Ascending aorta (tissue), 2 donors: Measurements from ENCODE around the gene MAPK12. TPM values are rescaled to one million over a fixed set of nuclear protein-coding genes. Genes with fewer than 3 reads are reported as not detected.

ENCODE experiments used
- DNase-seq, 2 donors: peaks; one replicate each; pipeline ENCODE4 v3.0.0-alpha.2; 2019; ENCODE audit warnings: low spot score in 2 of 2
- H3K27ac ChIP-seq, 2 donors: fragments of 200-600 bp; sonication (generic); one replicate each; pipeline ENCODE4 v1.5.1; 2016 to 2017; ENCODE audit warnings: mild to moderate bottlenecking in 1 of 2
- H3K27me3 ChIP-seq: fragments of 200-600 bp; sonication (generic); one replicate; pipeline ENCODE4 v1.5.1; 2017
- H3K36me3 ChIP-seq, 2 donors: fragments of 200-600 bp; sonication (generic); one replicate each; pipeline ENCODE4 v1.5.1; 2016
- H3K4me1 ChIP-seq, 2 donors: fragments of 200-600 bp; sonication (generic); one replicate each; pipeline ENCODE4 v1.5.1; 2016 to 2017; ENCODE audit warnings: mild to moderate bottlenecking in 1 of 2
- H3K4me3 ChIP-seq, 2 donors: fragments of 200-600 bp; sonication (generic); one replicate each; pipeline ENCODE4 v1.5.1; 2016 to 2017; ENCODE audit warnings: mild to moderate bottlenecking in 1 of 2
- H3K9me3 ChIP-seq, 2 donors: fragments of 200-600 bp; sonication (generic); one replicate each; pipeline ENCODE4 v1.5.1; 2016
- CTCF ChIP-seq, 3 experiments: fragments of 200-600 bp in 2 of 3; fragments of 450-650 bp in 1 of 3; sonication (generic) in 2 of 3; IDR thresholded peaks; one replicate each; pipeline ENCODE4 v1.5.1; 2016 to 2019; ENCODE audit warnings: antibody characterized with exemption in 3 of 3, mild to moderate bottlenecking in 1 of 3, moderate library complexity in 1 of 3
- intact Hi-C: fragments of 100-400 bp; cut with DNase I; formaldehyde crosslinking; loops from one replicate; pipeline ENCODE4 v1.15.1; 2023
- total RNA-seq: library from RNA; depleted of rRNA; stranded (reverse); fragments of >200 nt; gene quantifications from one replicate; pipeline ENCODE4 v1.1.0, GENCODE V29; 2016

The MAPK12 gene
- total RNA-seq, 1 donor from 2014 or later, result 29.4 TPM

DNA sequence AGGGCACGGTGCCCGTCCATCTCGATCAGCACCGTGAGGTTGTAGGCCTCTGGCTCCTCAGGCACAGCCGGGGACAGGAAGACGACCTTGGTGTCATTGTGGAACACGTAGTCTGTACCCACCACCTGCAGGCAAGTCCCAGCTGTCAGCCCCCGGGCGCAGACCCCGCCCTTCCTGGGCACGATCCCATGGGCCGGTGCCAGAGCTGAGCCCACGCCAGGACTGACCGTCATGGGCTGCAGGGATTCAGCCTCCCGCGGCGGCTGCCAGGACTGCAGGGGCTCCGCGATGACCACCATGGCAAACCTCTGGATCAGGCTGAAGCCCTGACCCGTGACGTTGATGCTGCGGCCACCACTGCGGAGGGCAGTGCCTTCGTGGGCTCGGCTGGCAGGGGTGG, 20.5 kb upstream of the MAPK12 start:
- Histone ChIP-seq H3K27ac (no peak overlapping the region), H3K36me3 (peaks cover 93 to 95% of the 10 kb centered on the region in 2 donors), H3K9me3 (no peaks in the 10 kb centered on the region), H3K27me3 (no peaks in the 10 kb centered on the region), H3K4me1 (no peaks in the 10 kb centered on the region), H3K4me3 (no peak overlapping the region)
- TF ChIP-seq CTCF (IDR thresholded peaks at IDR 0.05), result no peak
- intact Hi-C loops, result no loop called here
- no peak for DNase-seq

DNA sequence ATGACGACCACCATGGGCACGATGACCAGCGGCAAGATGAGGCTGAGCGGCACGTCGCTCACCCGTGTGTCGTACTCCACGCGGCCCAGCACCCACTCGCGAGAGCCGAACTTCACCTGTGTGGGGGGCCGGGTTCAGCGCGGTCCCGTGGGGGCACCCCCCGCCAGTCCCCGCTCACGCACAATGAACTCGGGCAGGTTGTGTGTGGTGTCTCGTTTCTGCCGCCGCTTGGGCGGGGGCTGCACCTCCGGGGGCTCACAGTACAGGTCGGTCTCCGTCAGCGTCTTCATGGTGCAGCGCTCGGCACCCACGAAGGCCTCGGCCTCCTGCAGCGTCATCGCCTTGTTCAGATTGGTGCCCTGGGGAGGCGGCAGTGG, 19.9 kb upstream of the MAPK12 start:
- Histone ChIP-seq H3K4me1 (no peaks in the 10 kb centered on the region), H3K9me3 (no peaks in the 10 kb centered on the region), H3K27me3 (no peaks in the 10 kb centered on the region), H3K27ac (no peak overlapping the region), H3K36me3 (peaks cover 93 to 95% of the 10 kb centered on the region in 2 donors), H3K4me3 (no peak overlapping the region)
- intact Hi-C loops, result no loop called here
- TF ChIP-seq CTCF (IDR thresholded peaks at IDR 0.05), result no peak
- no peak for DNase-seq

DNA sequence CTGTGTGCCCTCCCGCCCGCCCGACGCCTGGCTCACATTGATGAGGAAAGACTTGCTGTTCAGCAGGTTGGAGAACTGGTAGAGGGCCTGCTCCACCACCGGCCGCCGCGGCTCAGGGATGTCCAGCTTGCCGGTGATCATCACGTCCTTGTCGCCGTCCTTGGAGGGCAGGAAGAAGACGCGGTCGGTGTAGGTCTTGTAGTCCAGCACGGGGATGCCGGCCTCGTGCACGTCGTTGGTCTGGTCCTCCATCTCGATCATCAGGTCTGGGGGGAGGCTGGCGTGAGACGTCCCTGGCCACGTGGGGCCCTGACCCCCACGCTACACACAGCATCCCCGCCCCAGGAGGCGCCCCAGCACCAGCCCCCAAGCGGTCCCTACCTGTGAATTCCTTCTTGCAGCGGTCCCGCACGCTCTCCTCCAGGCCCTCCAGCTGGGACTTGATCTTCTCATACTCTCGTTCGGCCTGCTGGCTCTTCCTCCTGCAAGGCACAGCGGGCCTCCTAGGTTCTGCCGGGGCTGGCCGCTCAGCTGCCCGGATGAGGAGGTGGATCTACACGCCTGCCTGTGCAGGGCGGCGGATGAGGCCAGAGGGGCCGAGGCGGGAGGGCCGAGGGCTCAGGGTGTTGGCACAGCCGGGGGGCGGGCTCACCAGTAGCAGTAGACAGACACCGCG, 19.4 kb upstream of the MAPK12 start:
- peaks cover 93 to 95% of the 10 kb centered on the region in 2 donors for H3K36me3 ChIP-seq
- no peak for TF ChIP-seq CTCF (IDR thresholded peaks at IDR 0.05)
- no peak for DNase-seq
- no peaks in the 10 kb centered on the region for H3K9me3 ChIP-seq
- intact Hi-C loops, result no loop called here
- no peak overlapping the region for H3K4me3 ChIP-seq
- H3K4me1 ChIP-seq, result no peaks in the 10 kb centered on the region
- H3K27me3 ChIP-seq, result no peaks in the 10 kb centered on the region
- H3K27ac ChIP-seq, result no peak overlapping the region

- Histone ChIP-seq H3K27me3 (no peaks in the 10 kb centered on the region), H3K4me3 (no peak overlapping the region), H3K27ac (no peak overlapping the region), H3K9me3 (no peaks in the 10 kb centered on the region), H3K4me1 (no peaks in the 10 kb centered on the region), H3K36me3 (peaks cover 96 to 99% of the 10 kb centered on the region in 2 donors)
- intact Hi-C loops, result no loop called here
- no peak for TF ChIP-seq CTCF (IDR thresholded peaks at IDR 0.05)
- no peak for DNase-seq
Observed at GRCh38 chr22:50280022-50280707, 18.7 kb upstream of the MAPK12 start.

DNA sequence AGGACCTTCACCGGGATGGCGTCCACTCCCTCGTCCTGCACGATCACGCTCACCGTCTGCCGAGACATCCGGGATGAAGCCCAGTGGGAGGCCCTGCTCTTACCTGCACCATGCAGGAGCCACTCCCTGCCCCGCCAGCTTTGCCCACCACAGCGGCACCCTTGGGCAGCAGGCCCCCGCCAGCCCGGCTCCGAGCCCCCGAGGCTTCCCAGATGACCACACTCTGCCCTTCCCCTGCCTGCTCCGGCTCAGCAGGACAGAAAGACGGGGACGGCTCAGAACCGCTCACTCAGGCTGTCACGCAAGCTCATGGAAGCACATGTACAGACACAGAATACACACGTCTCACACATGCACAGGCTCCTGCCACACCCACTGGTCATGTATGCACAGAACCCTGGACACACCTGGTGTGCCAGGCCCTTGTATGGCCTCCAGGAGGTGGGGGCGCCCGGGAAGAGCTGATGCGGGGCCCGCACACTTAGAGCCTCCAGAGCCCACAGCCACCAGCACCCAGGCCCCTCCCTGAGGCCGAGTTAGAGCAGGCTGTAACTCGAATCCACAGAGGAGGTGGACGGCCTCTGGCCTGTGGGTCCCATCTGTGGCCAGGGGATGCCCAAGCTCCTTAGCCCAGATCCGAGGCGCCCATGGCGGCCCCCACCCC, 17.6 kb upstream of the MAPK12 start:
- intact Hi-C loops, result no loop called here
- Histone ChIP-seq H3K4me1 (no peaks in the 10 kb centered on the region), H3K27me3 (no peaks in the 10 kb centered on the region), H3K9me3 (no peaks in the 10 kb centered on the region), H3K36me3 (peaks cover 92 to 93% of the 10 kb centered on the region in 2 donors), H3K27ac (no peak overlapping the region), H3K4me3 (no peak overlapping the region)
- no peak for TF ChIP-seq CTCF (IDR thresholded peaks at IDR 0.05)
- no peak for DNase-seq
